Spleen (tissue), 11 donors: ENCODE measurements around the gene PRKG1. TPM values are rescaled to one million over a fixed set of nuclear protein-coding genes. Genes with fewer than 3 reads are reported as not detected.
A peak's percentile ranks its signal among the peaks of the same experiment; 100 is the strongest.

Experiments used
- DNase-seq: peaks from one replicate; pipeline ENCODE4 v3.0.0-alpha.2; 2020
- H3K27ac ChIP-seq, 8 donors: fragments of 200-600 bp; sonication (generic) in 7 of 8; 1 replicate in 4 of 8; 2 replicates in 4 of 8; pipeline versions ENCODE4 v1.5.0 to v1.8.0; 2016 to 2021; ENCODE audit warnings: inconsistent platforms in 4 of 8, mild to moderate bottlenecking in 4 of 8, moderate library complexity in 1 of 8
- H3K27me3 ChIP-seq, 7 donors: fragments of 200-600 bp; sonication (generic) in 6 of 7; replicated peaks in 1 of 7; 1 replicate in 4 of 7; 2 replicates in 3 of 7; pipeline versions ENCODE4 v1.5.0 to v1.8.0; 2016 to 2021; ENCODE audit warnings: inconsistent platforms in 3 of 7, mild to moderate bottlenecking in 1 of 7
- H3K36me3 ChIP-seq, 6 donors: fragments of 200-600 bp; sonication (generic) in 5 of 6; 1 replicate in 4 of 6; 2 replicates in 2 of 6; pipeline versions ENCODE4 v1.5.0 to v1.8.0; 2016 to 2021; ENCODE audit warnings: inconsistent platforms in 2 of 6
- H3K4me1 ChIP-seq, 6 donors: fragments of 200-600 bp; sonication (generic) in 5 of 6; 1 replicate in 3 of 6; 2 replicates in 3 of 6; pipeline versions ENCODE4 v1.5.0 to v1.8.0; 2016 to 2021; ENCODE audit warnings: inconsistent platforms in 3 of 6
- H3K4me3 ChIP-seq, 8 donors: fragments of 200-600 bp; sonication (generic) in 7 of 8; 1 replicate in 4 of 8; 2 replicates in 4 of 8; pipeline versions ENCODE4 v1.5.0 to v1.8.0; 2016 to 2021; ENCODE audit warnings: inconsistent platforms in 4 of 8, mild to moderate bottlenecking in 4 of 8, moderate library complexity in 2 of 8
- H3K9me3 ChIP-seq, 8 donors: fragments of 200-600 bp; sonication (generic) in 7 of 8; 1 replicate in 4 of 8; 2 replicates in 4 of 8; pipeline versions ENCODE4 v1.5.0 to v1.8.0; 2016 to 2021; ENCODE audit warnings: inconsistent platforms in 4 of 8
- POLR2A ChIP-seq, 3 donors: fragments of 450-650 bp; IDR thresholded peaks; one replicate each; pipeline ENCODE4 v1.5.1; 2017; ENCODE audit warnings: antibody characterized with exemption in 3 of 3, mild to moderate bottlenecking in 1 of 3
- POLR2AphosphoS5 ChIP-seq, 3 donors: sonication (generic); formaldehyde crosslinking; IDR thresholded peaks; one replicate each; pipeline ENCODE4 v1.5.1; 2017; ENCODE audit warnings: antibody characterized with exemption in 3 of 3
- WGBS, 5 donors: extraction: QIAGEN DNeasy Blood & Tissue Kit in 3 of 5; methylation state at CpG; one replicate each; pipeline versions ENCODE4 v1.1.5 to v1.1.7; 2013 to 2018; 5-methylcytosine and 5-hydroxymethylcytosine counted together
- intact Hi-C: fragments of 100-400 bp; cut with DNase I; formaldehyde crosslinking; loops from one replicate; pipeline ENCODE4 v1.15.0; 2023; ENCODE audit warnings: low total_unique reads
- polyA plus RNA-seq, 3 donors: library from polyadenylated mRNA; stranded (reverse); fragments of 200-250 nt; gene quantifications; one replicate each; pipeline ENCODE4 v1.2.1, GENCODE V29; 2013
- total RNA-seq, 7 donors: library from RNA; depleted of rRNA in 3 of 7; stranded (reverse); fragments of >200 nt in 3 of 7; fragmentation: NEBNext Ultra II Directional in 4 of 7; extraction: Animal tissue kit (Norgen Biotek cat#: 25700) in 4 of 7; gene quantifications; one replicate each; pipeline versions ENCODE4 v1.1.0 to v1.2.1, GENCODE V29; 2016 to 2021
- TF ChIP-seq, protein P1 (sequence below), 11 experiments: fragments of 200-600 bp in 7 of 11; fragments of 450-650 bp in 4 of 11; sonication (generic) in 4 of 11; IDR thresholded peaks in 8 of 11; conservative IDR thresholded peaks in 3 of 11; 1 replicate in 7 of 11; 2 replicates in 4 of 11; pipeline versions ENCODE4 v1.4.0 to v1.8.0; 2016 to 2021; ENCODE audit warnings: antibody characterized with exemption in 11 of 11, inconsistent platforms in 4 of 11, mild to moderate bottlenecking in 1 of 11
- donor health status: healthy with polysubstance abuse.
- donor health status: DM: no; HTN: no; CAD: no; lungs with moderate emphysema.
- donor health status: DM: no; HTN: no; CAD: no.
- donor health status: Bipolar disorder and iron deficiency.
- donor health status: healthy.
- donor health status: DM: no; HTN: no; CAD: no.
- donor health status: DM: yes; HTN: yes; CAD: no.

PRKG1 gene
- total and polyA plus RNA-seq, 10 donors: 0.65 to 10.5 (median 7.2) TPM

- Histone ChIP-seq H3K27me3 (no peaks in the 10 kb centered on the region), H3K4me3 (no peak overlapping the region), H3K36me3 (no peaks in the 10 kb centered on the region), H3K27ac (no peak overlapping the region), H3K9me3 (no peaks in the 10 kb centered on the region), H3K4me1 (peaks cover 0 to 5% (median 0%) of the 10 kb centered on the region in 6 donors)
- intact Hi-C loops: no loop called here
- TF ChIP-seq POLR2AphosphoS5 (IDR thresholded peaks at IDR 0.05): no peak
- TF ChIP-seq POLR2A (IDR thresholded peaks at IDR 0.05): no peak
- TF ChIP-seq, protein P1, sequence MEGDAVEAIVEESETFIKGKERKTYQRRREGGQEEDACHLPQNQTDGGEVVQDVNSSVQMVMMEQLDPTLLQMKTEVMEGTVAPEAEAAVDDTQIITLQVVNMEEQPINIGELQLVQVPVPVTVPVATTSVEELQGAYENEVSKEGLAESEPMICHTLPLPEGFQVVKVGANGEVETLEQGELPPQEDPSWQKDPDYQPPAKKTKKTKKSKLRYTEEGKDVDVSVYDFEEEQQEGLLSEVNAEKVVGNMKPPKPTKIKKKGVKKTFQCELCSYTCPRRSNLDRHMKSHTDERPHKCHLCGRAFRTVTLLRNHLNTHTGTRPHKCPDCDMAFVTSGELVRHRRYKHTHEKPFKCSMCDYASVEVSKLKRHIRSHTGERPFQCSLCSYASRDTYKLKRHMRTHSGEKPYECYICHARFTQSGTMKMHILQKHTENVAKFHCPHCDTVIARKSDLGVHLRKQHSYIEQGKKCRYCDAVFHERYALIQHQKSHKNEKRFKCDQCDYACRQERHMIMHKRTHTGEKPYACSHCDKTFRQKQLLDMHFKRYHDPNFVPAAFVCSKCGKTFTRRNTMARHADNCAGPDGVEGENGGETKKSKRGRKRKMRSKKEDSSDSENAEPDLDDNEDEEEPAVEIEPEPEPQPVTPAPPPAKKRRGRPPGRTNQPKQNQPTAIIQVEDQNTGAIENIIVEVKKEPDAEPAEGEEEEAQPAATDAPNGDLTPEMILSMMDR (IDR thresholded peaks at IDR 0.05 in 8 of 11, conservative IDR thresholded peaks at IDR 0.05 in 3 of 11): no peak
- DNase-seq: no peak
- WGBS, 5 donors: 75 to 95% (median 82%) methylated on average over 5 of the region's 5 CpGs
Observed at GRCh38 chr10:51934373-51934772, 860.1 kb downstream of the PRKG1 start.

DNA sequence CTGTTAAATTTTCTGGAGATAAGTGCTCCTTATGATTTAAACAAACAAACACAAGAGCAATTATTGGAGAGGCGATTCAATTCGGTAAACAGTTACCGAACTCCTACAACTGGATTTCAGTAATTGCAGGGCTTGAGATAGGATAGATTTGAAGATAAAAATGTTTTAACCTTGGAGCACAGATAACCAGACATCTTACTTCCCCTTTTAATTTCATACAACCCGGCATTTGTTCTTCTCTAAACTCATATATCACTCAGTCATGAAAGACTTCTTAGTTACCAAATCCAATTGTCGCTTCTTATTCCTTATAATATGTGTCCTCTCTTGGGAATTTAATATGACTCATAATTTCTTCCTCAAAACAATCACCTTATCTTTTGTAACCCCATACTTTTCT, 861.1 kb downstream of the PRKG1 start:
- 47 to 72% (median 61%) methylated on average over 5 of the region's 5 CpGs for WGBS, 5 donors
- H3K9me3 ChIP-seq: no peaks in the 10 kb centered on the region
- no peaks in the 10 kb centered on the region for H3K36me3 ChIP-seq
- H3K27ac ChIP-seq: no peak overlapping the region
- H3K4me3 ChIP-seq: no peak overlapping the region
- TF ChIP-seq POLR2A (IDR thresholded peaks at IDR 0.05): no peak
- TF ChIP-seq, protein P1 (IDR thresholded peaks at IDR 0.05 in 8 of 11, conservative IDR thresholded peaks at IDR 0.05 in 3 of 11): no peak
- no peak for TF ChIP-seq POLR2AphosphoS5 (IDR thresholded peaks at IDR 0.05)
- peaks cover 0 to 5% (median 0%) of the 10 kb centered on the region in 6 donors for H3K4me1 ChIP-seq
- intact Hi-C loops: no loop called here
- no peaks in the 10 kb centered on the region for H3K27me3 ChIP-seq
- DNase-seq: no peak

- Histone ChIP-seq H3K4me3 (no peak overlapping the region), H3K9me3 (no peaks in the 10 kb centered on the region), H3K36me3 (no peaks in the 10 kb centered on the region), H3K27me3 (no peaks in the 10 kb centered on the region), H3K27ac (peak overlapping the region in 3 of 8 donors; percentile 9 to 28 (median 16)), H3K4me1 (peaks cover 0 to 5% (median 0%) of the 10 kb centered on the region in 6 donors)
- WGBS, 5 donors: 75 to 87% (median 84%) methylated on average over 7 of the region's 7 CpGs
- no peak for DNase-seq
- TF ChIP-seq, protein P1 (IDR thresholded peaks at IDR 0.05 in 8 of 11, conservative IDR thresholded peaks at IDR 0.05 in 3 of 11): no peak
- no peak for TF ChIP-seq POLR2A (IDR thresholded peaks at IDR 0.05)
- TF ChIP-seq POLR2AphosphoS5 (IDR thresholded peaks at IDR 0.05): no peak
- intact Hi-C loops: no loop called here
Observed at GRCh38 chr10:51937308-51938140, 863.2 kb downstream of the PRKG1 start.

GRCh38 chr10:51950371-51950995, 876.2 kb downstream of the PRKG1 start:
- Histone ChIP-seq H3K4me3 (no peak overlapping the region), H3K9me3 (no peaks in the 10 kb centered on the region), H3K4me1 (no peaks in the 10 kb centered on the region), H3K36me3 (no peaks in the 10 kb centered on the region), H3K27me3 (no peaks in the 10 kb centered on the region), H3K27ac (no peak overlapping the region)
- TF ChIP-seq, protein P1 (IDR thresholded peaks at IDR 0.05 in 8 of 11, conservative IDR thresholded peaks at IDR 0.05 in 3 of 11): no peak
- TF ChIP-seq POLR2AphosphoS5 (IDR thresholded peaks at IDR 0.05): no peak
- TF ChIP-seq POLR2A (IDR thresholded peaks at IDR 0.05): no peak
- DNase-seq: no peak
- 84 to 92% (median 87%) methylated on average over 9 to 10 of the region's 10 CpGs for WGBS, 5 donors
- intact Hi-C loops: no loop called here
